Ovary (tissue), 3 donors: ENCODE data around the gene AKNA.

Experiments
- EP300 ChIP-seq: sonication (generic); formaldehyde crosslinking; IDR thresholded peaks from one replicate; pipeline ENCODE4 v1.6.1; 2017; ENCODE audit warnings: antibody characterized with exemption
- POLR2A ChIP-seq: fragments of 450-650 bp; IDR thresholded peaks from one replicate; pipeline ENCODE4 v1.6.1; 2017; ENCODE audit warnings: antibody characterized with exemption, mild to moderate bottlenecking, moderate library complexity
- TF ChIP-seq, protein P1 (sequence below), 3 donors: fragments of 450-650 bp in 2 of 3; fragments of 200-600 bp in 1 of 3; IDR thresholded peaks; one replicate each; pipeline versions ENCODE4 v1.5.1 to v1.8.0; 2016 to 2022; ENCODE audit warnings: antibody characterized with exemption in 3 of 3, mild to moderate bottlenecking in 1 of 3
- donor health status: DM: no; HTN: no; CAD: no.

DNA sequence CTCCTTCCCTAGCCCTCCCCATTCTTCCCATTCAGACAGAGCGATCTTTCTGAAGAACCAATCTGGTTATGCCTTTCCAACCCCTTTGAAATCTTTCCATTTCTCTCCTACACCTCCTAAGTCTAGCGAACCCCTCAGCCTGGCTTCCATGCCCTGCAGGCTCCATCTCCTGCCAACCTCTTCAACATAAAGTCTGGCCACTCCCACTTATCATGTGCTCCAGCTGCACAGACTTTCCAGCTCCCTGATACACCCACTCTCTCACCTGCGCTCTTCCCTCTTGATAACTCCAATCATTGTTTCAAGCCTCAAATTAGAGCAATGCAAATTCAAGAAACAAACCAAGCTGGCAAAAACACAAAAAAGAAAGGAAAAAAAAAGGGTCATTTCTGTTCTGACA, 68.6 kb downstream of the AKNA start:
- TF ChIP-seq, protein P1, sequence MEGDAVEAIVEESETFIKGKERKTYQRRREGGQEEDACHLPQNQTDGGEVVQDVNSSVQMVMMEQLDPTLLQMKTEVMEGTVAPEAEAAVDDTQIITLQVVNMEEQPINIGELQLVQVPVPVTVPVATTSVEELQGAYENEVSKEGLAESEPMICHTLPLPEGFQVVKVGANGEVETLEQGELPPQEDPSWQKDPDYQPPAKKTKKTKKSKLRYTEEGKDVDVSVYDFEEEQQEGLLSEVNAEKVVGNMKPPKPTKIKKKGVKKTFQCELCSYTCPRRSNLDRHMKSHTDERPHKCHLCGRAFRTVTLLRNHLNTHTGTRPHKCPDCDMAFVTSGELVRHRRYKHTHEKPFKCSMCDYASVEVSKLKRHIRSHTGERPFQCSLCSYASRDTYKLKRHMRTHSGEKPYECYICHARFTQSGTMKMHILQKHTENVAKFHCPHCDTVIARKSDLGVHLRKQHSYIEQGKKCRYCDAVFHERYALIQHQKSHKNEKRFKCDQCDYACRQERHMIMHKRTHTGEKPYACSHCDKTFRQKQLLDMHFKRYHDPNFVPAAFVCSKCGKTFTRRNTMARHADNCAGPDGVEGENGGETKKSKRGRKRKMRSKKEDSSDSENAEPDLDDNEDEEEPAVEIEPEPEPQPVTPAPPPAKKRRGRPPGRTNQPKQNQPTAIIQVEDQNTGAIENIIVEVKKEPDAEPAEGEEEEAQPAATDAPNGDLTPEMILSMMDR (IDR thresholded peaks at IDR 0.05), result no peak
- TF ChIP-seq POLR2A (no peak), EP300 (no peak)
